Progenitor cell of endocrine pancreas (in vitro differentiated cells): Measurements from ENCODE around the gene RASAL2. TPM values are rescaled to one million over a fixed set of nuclear protein-coding genes. Genes with fewer than 3 reads are reported as not detected.

Experiments used
- DNase-seq: peaks from one replicate; pipeline ENCODE4 v3.0.0; 2021; ENCODE audit warnings: low spot score; ENCODE audit not compliant: unreplicated experiment
- H3K27ac Mint-ChIP-seq: 2 replicates; pipeline ENCODE4 v1.8.0; 2021; ENCODE audit warnings: mild to moderate bottlenecking, moderate library complexity, mixed read lengths
- H3K27me3 Mint-ChIP-seq: 2 replicates; pipeline ENCODE4 v1.8.0; 2021; ENCODE audit warnings: mixed read lengths
- H3K36me3 Mint-ChIP-seq: 2 replicates; pipeline ENCODE4 v1.8.0; 2022; ENCODE audit warnings: mixed read lengths; ENCODE audit not compliant: insufficient read depth
- H3K4me1 Mint-ChIP-seq: 2 replicates; pipeline ENCODE4 v1.8.0; 2021; ENCODE audit warnings: low read depth, mixed read lengths
- H3K4me3 Mint-ChIP-seq: 2 replicates; pipeline ENCODE4 v1.8.0; 2021; ENCODE audit warnings: low read depth, mild to moderate bottlenecking, moderate library complexity, mixed read lengths
- H3K9me3 Mint-ChIP-seq: 2 replicates; pipeline ENCODE4 v1.8.0; 2021; ENCODE audit warnings: low read depth, mixed read lengths
- CTCF ChIP-seq: fragments of 200-600 bp; sonication (generic); IDR thresholded peaks from one replicate; pipeline ENCODE4 v1.5.0; 2021; ENCODE audit warnings: antibody characterized with exemption, mild to moderate bottlenecking; ENCODE audit not compliant: unreplicated experiment
- total RNA-seq: library from RNA; stranded (reverse); gene quantifications from 2 replicates; pipeline ENCODE4 v1.2.1, GENCODE V29; 2021

The RASAL2 gene
- total RNA-seq, 1 donor from 2014 or later: 28.5 TPM

GRCh38 chr1:178516110-178516509, 422.2 kb downstream of the RASAL2 start:
- TF ChIP-seq CTCF: no peak
- DNase-seq: no peak
- H3K9me3 Mint-ChIP-seq: no peaks in the 10 kb centered on the region
- H3K27me3 Mint-ChIP-seq: peaks cover 8% of the 10 kb centered on the region
- no peak overlapping the region for H3K27ac Mint-ChIP-seq
- no peaks in the 10 kb centered on the region for H3K36me3 Mint-ChIP-seq
- no peaks in the 10 kb centered on the region for H3K4me1 Mint-ChIP-seq
- no peak overlapping the region for H3K4me3 Mint-ChIP-seq

GRCh38 chr1:178518894-178519293, 425.0 kb downstream of the RASAL2 start:
- H3K4me1 Mint-ChIP-seq: no peaks in the 10 kb centered on the region
- no peaks in the 10 kb centered on the region for H3K36me3 Mint-ChIP-seq
- H3K27ac Mint-ChIP-seq: no peak overlapping the region
- H3K27me3 Mint-ChIP-seq: peaks cover 8% of the 10 kb centered on the region
- no peak for DNase-seq
- H3K9me3 Mint-ChIP-seq: no peaks in the 10 kb centered on the region
- H3K4me3 Mint-ChIP-seq: no peak overlapping the region
- no peak for TF ChIP-seq CTCF

- Mint-ChIP-seq H3K27ac (no peak overlapping the region), H3K36me3 (no peaks in the 10 kb centered on the region), H3K4me1 (no peaks in the 10 kb centered on the region), H3K27me3 (peaks cover 4% of the 10 kb centered on the region), H3K4me3 (no peak overlapping the region), H3K9me3 (no peaks in the 10 kb centered on the region)
- no peak for TF ChIP-seq CTCF
- no peak for DNase-seq
These were observed 426.9 kb downstream of the RASAL2 start for GRCh38 chr1:178520803-178521202.

DNA sequence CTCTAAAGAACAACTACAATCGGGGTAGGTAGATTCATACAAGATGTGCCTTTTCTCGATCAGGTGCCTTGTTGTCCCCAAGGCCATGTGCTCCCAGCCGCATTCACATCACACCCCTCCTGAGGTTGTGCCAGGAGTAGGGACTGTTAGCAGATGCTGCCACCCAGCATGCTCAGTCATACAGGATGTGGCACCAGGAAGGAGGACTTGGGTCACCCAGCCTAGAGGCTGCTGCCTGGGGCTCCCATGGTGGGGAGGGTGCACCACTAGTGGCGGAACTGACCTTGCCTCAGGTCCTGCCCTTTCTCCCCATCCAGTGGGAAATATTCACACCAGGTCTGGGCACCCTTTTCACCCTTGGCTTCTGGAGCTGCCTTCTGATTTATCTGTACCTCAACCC, 427.3 kb downstream of the RASAL2 start:
- H3K27ac Mint-ChIP-seq: no peak overlapping the region
- H3K27me3 Mint-ChIP-seq: peaks cover 4% of the 10 kb centered on the region
- DNase-seq: no peak
- no peak overlapping the region for H3K4me3 Mint-ChIP-seq
- H3K9me3 Mint-ChIP-seq: no peaks in the 10 kb centered on the region
- TF ChIP-seq CTCF: no peak
- no peaks in the 10 kb centered on the region for H3K36me3 Mint-ChIP-seq
- H3K4me1 Mint-ChIP-seq: no peaks in the 10 kb centered on the region

GRCh38 chr1:178527117-178527516, 433.2 kb downstream of the RASAL2 start:
- H3K27me3 Mint-ChIP-seq: no peaks in the 10 kb centered on the region
- no peaks in the 10 kb centered on the region for H3K4me1 Mint-ChIP-seq
- no peak overlapping the region for H3K4me3 Mint-ChIP-seq
- no peaks in the 10 kb centered on the region for H3K36me3 Mint-ChIP-seq
- TF ChIP-seq CTCF: no peak
- no peak for DNase-seq
- H3K27ac Mint-ChIP-seq: no peak overlapping the region
- H3K9me3 Mint-ChIP-seq: no peaks in the 10 kb centered on the region
